Measurements from ENCODE around the gene IL7R. TPM values are rescaled to one million over a fixed set of nuclear protein-coding genes. Genes with fewer than 3 reads are reported as not detected.

Gene IL7R
- total RNA-seq, 1 experiment from 2014 or later = not detected

GRCh38 chr5:35810601-35811000 is 46.1 kb upstream of the IL7R start:
- Histone ChIP-seq H2AFZ (ENCODE audit: low read length) (no peak overlapping the region), H3K27me3 (ENCODE audit: insufficient read depth, low read length) (no peaks in the 10 kb centered on the region), H3T11ph (ENCODE audit: low read length) (no peak overlapping the region), H3K9me3 (ENCODE audit: control insufficient read depth, low read depth, low read length) (no peaks in the 10 kb centered on the region), H3K4ac (ENCODE audit: low read depth, low read length) (no peak overlapping the region), H3K14ac (ENCODE audit: insufficient read depth, low read length) (no peak overlapping the region), H2BK20ac (ENCODE audit: low read depth, low read length, poor library complexity, severe bottlenecking) (no peak overlapping the region), H4K91ac (ENCODE audit: insufficient read length, low read depth, low read length) (no peak overlapping the region), H3K27ac (ENCODE audit: insufficient read length, low read depth, low read length) (no peak overlapping the region), H2BK12ac (ENCODE audit: insufficient read length, low read depth, low read length) (no peak overlapping the region), H2BK15ac (ENCODE audit: low read depth, low read length) (no peak overlapping the region), H3K23me2 (ENCODE audit: insufficient read length, low read depth, low read length, poor library complexity, severe bottlenecking) (no peaks in the 10 kb centered on the region), H3K79me1 (ENCODE audit: insufficient read depth, low read depth, low read length, poor library complexity, severe bottlenecking) (no peaks in the 10 kb centered on the region), H3K56ac (ENCODE audit: insufficient read length, low read depth, low read length) (no peak overlapping the region), H3K9ac (ENCODE audit: extremely low read depth, insufficient read length, low read length) (no peak overlapping the region), H4K5ac (ENCODE audit: insufficient read length, low read depth, low read length) (no peak overlapping the region), H4K20me1 (ENCODE audit: control insufficient read depth, insufficient read depth, insufficient read length) (no peaks in the 10 kb centered on the region), H3K18ac (ENCODE audit: insufficient read length, low read depth, low read length) (no peak overlapping the region), H2BK5ac (ENCODE audit: insufficient read length, low read length) (no peak overlapping the region), H3K4me1 (ENCODE audit: insufficient read depth, low read length) (no peaks in the 10 kb centered on the region), H3K79me2 (ENCODE audit: insufficient read depth, low read length) (no peaks in the 10 kb centered on the region), H4K8ac (replicated peaks; ENCODE audit: insufficient read length, low read depth, low read length) (no peak overlapping the region), H3K4me2 (ENCODE audit: insufficient read depth, insufficient read length, low read length) (no peak overlapping the region), H2BK120ac (ENCODE audit: low read depth, low read length, poor library complexity, severe bottlenecking) (no peak overlapping the region), H3K23ac (ENCODE audit: insufficient read length, low read depth, low read length) (no peak overlapping the region), H2AK5ac (ENCODE audit: insufficient read length, low read length) (no peak overlapping the region)
- Mint-ChIP-seq H3K9me3 (no peaks in the 10 kb centered on the region), H3K4me3 (no peak overlapping the region), H3K27ac (no peak overlapping the region), H3K27me3 (ENCODE audit: low read depth) (peaks cover 3% of the 10 kb centered on the region), H3K4me1 (no peaks in the 10 kb centered on the region), H3K36me3 (ENCODE audit: insufficient read depth in 1 of 3, low read depth in 3 of 3) (no peaks in the 10 kb centered on the region)
- no peak for TF ChIP-seq CTCF (conservative IDR thresholded peaks at IDR 0.05)
- DNase-seq = no peak
